HG03095 (cell line): ENCODE measurements around the gene CPSF4L.

Experiments
- ATAC-seq: cut with Tn5 transposase; IDR thresholded peaks from one replicate; pipeline ENCODE4 v1.9.1; 2021; ENCODE audit warnings: moderate library complexity; ENCODE audit not compliant: unreplicated experiment

The CPSF4L gene

GRCh38 chr17:73290399-73291259 lies 28.9 kb upstream of the CPSF4L start:
- peak; percentile 45 for ATAC-seq

- ATAC-seq, result no peak
These were observed 28.0 kb upstream of the CPSF4L start for GRCh38 chr17:73289549-73290254.

GRCh38 chr17:73288534-73289302 lies 27.0 kb upstream of the CPSF4L start:
- no peak for ATAC-seq

- no peak for ATAC-seq
These were observed 25.2 kb upstream of the CPSF4L start for GRCh38 chr17:73286863-73287296.

GRCh38 chr17:73285916-73286862 lies 24.5 kb upstream of the CPSF4L start:
- ATAC-seq, result no peak

- no peak for ATAC-seq
These were observed 23.9 kb upstream of the CPSF4L start for GRCh38 chr17:73285603-73285908.

GRCh38 chr17:73284906-73285602 lies 23.4 kb upstream of the CPSF4L start:
- no peak for ATAC-seq

- ATAC-seq, result no peak
These were observed 22.7 kb upstream of the CPSF4L start for GRCh38 chr17:73284354-73284753.

GRCh38 chr17:73283841-73284282 lies 22.2 kb upstream of the CPSF4L start:
- ATAC-seq, result no peak

GRCh38 chr17:73283250-73283649 lies 21.6 kb upstream of the CPSF4L start:
- ATAC-seq, result no peak

- no peak for ATAC-seq
These were observed 20.9 kb upstream of the CPSF4L start for GRCh38 chr17:73282629-73283028.

GRCh38 chr17:73281928-73282327 lies 20.2 kb upstream of the CPSF4L start:
- ATAC-seq, result peak; percentile 76

- ATAC-seq, result no peak
These were observed 18.5 kb upstream of the CPSF4L start for GRCh38 chr17:73280191-73280590.

- ATAC-seq, result no peak
These were observed 18.0 kb upstream of the CPSF4L start for GRCh38 chr17:73279704-73280103.

- ATAC-seq, result no peak
These were observed 17.1 kb upstream of the CPSF4L start for GRCh38 chr17:73278465-73279453.

- no peak for ATAC-seq
These were observed 16.4 kb upstream of the CPSF4L start for GRCh38 chr17:73278049-73278464.

- no peak for ATAC-seq
These were observed 12.8 kb upstream of the CPSF4L start for GRCh38 chr17:73274490-73274889.

GRCh38 chr17:73272906-73273218 lies 11.2 kb upstream of the CPSF4L start:
- no peak for ATAC-seq

- ATAC-seq, result peak; percentile 95
These were observed 9.4 kb upstream of the CPSF4L start for GRCh38 chr17:73271072-73271471.
